Fibroblast of pulmonary artery (primary cell): ENCODE measurements around the gene FUT6.
"Not testable (repeated sequence)": the region's sequence is repeated elsewhere in the genome, so short reads cannot be mapped to it uniquely, and the experiment has no call there.

Experiments used
- DNase-seq: peaks from one replicate; pipeline ENCODE4 v3.0.0-alpha.2; 2010; ENCODE audit warnings: low read depth
- H3K4me3 ChIP-seq: replicated peaks from 2 replicates; pipeline ENCODE4 v1.5.1; 2011; ENCODE audit warnings: low read depth, mild to moderate bottlenecking, control low read depth, low read length, moderate library complexity
- CTCF ChIP-seq: IDR thresholded peaks from 2 replicates; pipeline ENCODE4 v1.5.1; 2011; ENCODE audit warnings: mild to moderate bottlenecking, control low read depth, low read length, inconsistent platforms; ENCODE audit errors: missing control alignments

FUT6 gene

GRCh38 chr19:5877882-5878281, 38.4 kb upstream of the FUT6 start:
- TF ChIP-seq CTCF, result no peak
- H3K4me3 ChIP-seq, result no peak overlapping the region

GRCh38 chr19:5877427-5877826, 37.9 kb upstream of the FUT6 start:
- no peak for TF ChIP-seq CTCF
- DNase-seq, result no peak
- H3K4me3 ChIP-seq, result no peak overlapping the region

More at GRCh38 chr19:5877882-5878281, 38.4 kb upstream of the FUT6 start:
- DNase-seq, result no peak

GRCh38 chr19:5874496-5874895, 35.0 kb upstream of the FUT6 start:
- not testable (repeated sequence) for H3K4me3 ChIP-seq
- peak; percentile 40 for DNase-seq

- no peak for DNase-seq
- TF ChIP-seq CTCF, result no peak
- no peak overlapping the region for H3K4me3 ChIP-seq
Measured at GRCh38 chr19:5873617-5874199, 34.2 kb upstream of the FUT6 start.

- TF ChIP-seq CTCF, result no peak
- no peak overlapping the region for H3K4me3 ChIP-seq
- DNase-seq, result no peak
Measured at GRCh38 chr19:5870986-5871394, 31.5 kb upstream of the FUT6 start.

GRCh38 chr19:5867201-5868136, 28.0 kb upstream of the FUT6 start:
- TF ChIP-seq CTCF, result no peak
- no peak for DNase-seq
- H3K4me3 ChIP-seq, result no peak overlapping the region

- no peak for TF ChIP-seq CTCF
- DNase-seq, result no peak
- no peak overlapping the region for H3K4me3 ChIP-seq
Measured at GRCh38 chr19:5865772-5866171, 26.3 kb upstream of the FUT6 start.
